HCT116 (cell line): ENCODE results near the gene SLC4A5. TPM values are rescaled to one million over a fixed set of nuclear protein-coding genes. Genes with fewer than 3 reads are reported as not detected.

ENCODE experiments used
- ATAC-seq: fragments of 200-7000 bp; cut with Tn5 transposase; 2 replicates; pipeline ENCODE4 v1.9.1; 2020; ENCODE audit warnings: mild to moderate bottlenecking, moderate library complexity
- BruUV-seq: library from RNA; stranded (reverse); fragments of 400-500 nt; replicated peaks from 2 replicates; lab custom pipeline; 2021; lab: Mats Ljungman, UMichigan
- CTCF ChIA-PET: fragments of 300-600 bp; sonication (Branson Sonifier 250); formaldehyde crosslinking; loops from one replicate; lab custom pipeline; 2021; ENCODE audit warnings: antibody characterized with exemption; lab: Charles Lee
- POLR2A ChIA-PET: fragments of 300-600, 350-600 bp; sonication (Branson Sonifier 250); formaldehyde crosslinking; loops from one replicate; lab custom pipeline; 2021; ENCODE audit warnings: antibody characterized with exemption; lab: Charles Lee
- RAD21 ChIA-PET, 2 experiments: fragments of 300-600 bp; sonication (Branson Sonifier 250); formaldehyde crosslinking; loops; one replicate each; lab custom pipeline; 2023; ENCODE audit warnings: low total read pairs in 2 of 2; ENCODE audit not compliant: uncharacterized antibody in 2 of 2, unreplicated experiment in 2 of 2, low non-redundant PET in 1 of 2; lab: Charles Lee
- DNase-seq: peaks from one replicate; pipeline ENCODE4 v3.0.0-alpha.2; 2010; ENCODE audit warnings: low read depth, low spot score
- H2AFZ ChIP-seq: fragments of 200-600 bp; shearing (Covaris generic), sonication (generic); 2 replicates; pipeline ENCODE4 v1.6.1; 2017; ENCODE audit warnings: low read depth, mixed run types, mixed read lengths, antibody characterized with exemption, low read length; ENCODE audit not compliant: poor library complexity, severe bottlenecking
- H3K27ac ChIP-seq: 2 replicates; pipeline ENCODE4 v1.5.1; 2012; ENCODE audit warnings: low read depth, low read length
- H3K27me3 ChIP-seq: fragments of 200-600 bp; sonication (generic); 2 replicates; pipeline ENCODE4 v1.6.1; 2016; ENCODE audit warnings: mixed run types, low read length, mixed read lengths; ENCODE audit not compliant: insufficient read depth
- H3K36me3 ChIP-seq, 2 experiments: fragments of 200-500 bp in 1 of 2; fragments of 200-600 bp in 1 of 2; sonication (Bioruptor generic) in 1 of 2; sonication (generic) in 1 of 2; 2 replicates each; pipeline versions ENCODE4 v1.5.1 to v1.6.1; 2014 to 2016; ENCODE audit warnings: low read length in 2 of 2, inconsistent platforms in 1 of 2, mixed read lengths in 1 of 2, mixed run types in 1 of 2; ENCODE audit not compliant: insufficient read depth in 2 of 2, control insufficient read depth in 1 of 2
- H3K4me1 ChIP-seq, 2 experiments: fragments of 200-600 bp in 1 of 2; sonication (generic) in 1 of 2; 2 replicates each; pipeline versions ENCODE4 v1.5.1 to v1.6.1; 2012 to 2017; ENCODE audit warnings: low read length in 2 of 2, inconsistent platforms in 1 of 2, mild to moderate bottlenecking in 1 of 2, mixed read lengths in 1 of 2, mixed run types in 1 of 2, moderate library complexity in 1 of 2; ENCODE audit not compliant: insufficient read depth in 2 of 2, control insufficient read depth in 1 of 2
- H3K4me2 ChIP-seq: fragments of 200-600 bp; sonication (generic); 2 replicates; pipeline ENCODE4 v1.6.1; 2017; ENCODE audit warnings: mixed run types, low read length, mixed read lengths
- H3K4me3 ChIP-seq, 2 experiments: fragments of 200-600 bp in 1 of 2; sonication (generic) in 1 of 2; replicated peaks in 1 of 2; 2 replicates each; pipeline ENCODE4 v1.5.1; 2011 to 2016; ENCODE audit warnings: low read length in 2 of 2, control low read depth in 1 of 2, low read depth in 1 of 2, mild to moderate bottlenecking in 1 of 2, mixed read lengths in 1 of 2, mixed run types in 1 of 2
- H3K79me2 ChIP-seq: fragments of 200-600 bp; sonication (generic); 2 replicates; pipeline ENCODE4 v1.6.1; 2017; ENCODE audit warnings: mild to moderate bottlenecking, mixed run types, low read length, moderate library complexity, mixed read lengths; ENCODE audit not compliant: insufficient read depth
- H3K9ac ChIP-seq: fragments of 200-600 bp; sonication (generic); 2 replicates; pipeline ENCODE4 v1.6.1; 2016; ENCODE audit warnings: low read length, mixed read lengths
- H3K9me2 ChIP-seq: fragments of 200-600 bp; sonication (generic), shearing (Covaris generic); 2 replicates; pipeline ENCODE4 v1.6.1; 2017; ENCODE audit warnings: mixed run types, mild to moderate bottlenecking, moderate library complexity; ENCODE audit not compliant: insufficient read depth
- H3K9me3 ChIP-seq, 2 experiments: fragments of 200-500 bp in 1 of 2; fragments of 200-600 bp in 1 of 2; sonication (Bioruptor generic) in 1 of 2; sonication (generic) in 1 of 2; 2 replicates each; pipeline ENCODE4 v1.6.1; 2014 to 2017; ENCODE audit warnings: low read length in 2 of 2, mixed read lengths in 2 of 2, inconsistent platforms in 1 of 2, low read depth in 1 of 2, mild to moderate bottlenecking in 1 of 2, mixed run types in 1 of 2, moderate library complexity in 1 of 2; ENCODE audit not compliant: control insufficient read depth in 1 of 2, insufficient read depth in 1 of 2
- H4K20me1 ChIP-seq: fragments of 200-600 bp; sonication (generic), shearing (Covaris generic); 2 replicates; pipeline ENCODE4 v1.6.1; 2017; ENCODE audit warnings: mixed run types, mild to moderate bottlenecking, moderate library complexity; ENCODE audit not compliant: insufficient read depth
- ATF3 ChIP-seq: IDR thresholded peaks from 2 replicates; pipeline ENCODE4 v1.6.1; 2012
- CBX3 ChIP-seq: IDR thresholded peaks from 2 replicates; pipeline ENCODE4 v1.6.1; 2012; ENCODE audit warnings: low read depth
- CEBPB ChIP-seq: IDR thresholded peaks from 2 replicates; pipeline ENCODE4 v1.6.1; 2012; ENCODE audit warnings: low read depth
- EGR1 ChIP-seq: IDR thresholded peaks from 2 replicates; pipeline ENCODE4 v1.6.1; 2012; ENCODE audit warnings: low read depth
- ELF1 ChIP-seq: IDR thresholded peaks from 2 replicates; pipeline ENCODE4 v1.6.1; 2012; ENCODE audit warnings: low read depth, borderline replicate concordance
- EZH2phosphoT487 ChIP-seq: fragments of 200-600 bp; IDR thresholded peaks from 2 replicates; pipeline ENCODE4 v1.6.1; 2018; ENCODE audit warnings: antibody characterized with exemption, borderline replicate concordance
- FOSL1 ChIP-seq: IDR thresholded peaks from 2 replicates; pipeline ENCODE4 v1.6.1; 2012; ENCODE audit warnings: low read depth
- MAX ChIP-seq: IDR thresholded peaks from 2 replicates; pipeline ENCODE4 v1.6.1; 2012
- POLR2A ChIP-seq: IDR thresholded peaks from 2 replicates; pipeline ENCODE4 v1.7.0; 2011; ENCODE audit warnings: borderline replicate concordance; ENCODE audit not compliant: insufficient read depth, insufficient read length; ENCODE audit errors: extremely low read depth
- POLR2AphosphoS5 ChIP-seq: IDR thresholded peaks from 2 replicates; pipeline ENCODE4 v1.6.1; 2011; ENCODE audit warnings: mild to moderate bottlenecking, low read depth, low read length, moderate library complexity
- RAD21 ChIP-seq: IDR thresholded peaks from 2 replicates; pipeline ENCODE4 v1.6.1; 2012; ENCODE audit warnings: low read depth, mild to moderate bottlenecking
- SIN3A ChIP-seq: IDR thresholded peaks from 2 replicates; pipeline ENCODE4 v1.6.1; 2012; ENCODE audit warnings: low read depth
- SP1 ChIP-seq: IDR thresholded peaks from 2 replicates; pipeline ENCODE4 v1.6.1; 2012; ENCODE audit warnings: low read depth
- YY1 ChIP-seq: IDR thresholded peaks from 2 replicates; pipeline ENCODE4 v1.6.1; 2011; ENCODE audit warnings: low read length, low read depth, moderate library complexity, mild to moderate bottlenecking; ENCODE audit not compliant: insufficient replicate concordance; ENCODE audit errors: extremely low read depth
- ZFX ChIP-seq: fragments of 450-650 bp; IDR thresholded peaks from 2 replicates; pipeline ENCODE4 v1.6.1; 2017
- ZNF274 ChIP-seq: fragments of 200-500 bp; sonication (Bioruptor generic); IDR thresholded peaks from 2 replicates; pipeline ENCODE4 v1.6.1; 2014; ENCODE audit warnings: mild to moderate bottlenecking, low read depth, low read length, inconsistent platforms
- intact Hi-C: fragments of 100-400 bp; cut with micrococcal nuclease; formaldehyde crosslinking; loops from 2 replicates; pipeline ENCODE4 v1.10.0; 2022
- total RNA-seq: library from RNA; stranded (reverse); gene quantifications from one replicate; pipeline ENCODE4 v1.2.1, GENCODE V29; 2021; ENCODE audit not compliant: unreplicated experiment
- TF ChIP-seq, protein P1 (sequence below): IDR thresholded peaks from 2 replicates; pipeline ENCODE4 v1.6.1; 2011; ENCODE audit warnings: mild to moderate bottlenecking, low read length, moderate library complexity; ENCODE audit not compliant: insufficient replicate concordance; ENCODE audit errors: extremely low read depth
- TF ChIP-seq, protein P2 (sequence below): IDR thresholded peaks from 2 replicates; pipeline ENCODE4 v1.6.1; 2012; ENCODE audit warnings: low read depth

The SLC4A5 gene
- total RNA-seq, 1 experiment from 2014 or later, result 0.91 TPM

DNA sequence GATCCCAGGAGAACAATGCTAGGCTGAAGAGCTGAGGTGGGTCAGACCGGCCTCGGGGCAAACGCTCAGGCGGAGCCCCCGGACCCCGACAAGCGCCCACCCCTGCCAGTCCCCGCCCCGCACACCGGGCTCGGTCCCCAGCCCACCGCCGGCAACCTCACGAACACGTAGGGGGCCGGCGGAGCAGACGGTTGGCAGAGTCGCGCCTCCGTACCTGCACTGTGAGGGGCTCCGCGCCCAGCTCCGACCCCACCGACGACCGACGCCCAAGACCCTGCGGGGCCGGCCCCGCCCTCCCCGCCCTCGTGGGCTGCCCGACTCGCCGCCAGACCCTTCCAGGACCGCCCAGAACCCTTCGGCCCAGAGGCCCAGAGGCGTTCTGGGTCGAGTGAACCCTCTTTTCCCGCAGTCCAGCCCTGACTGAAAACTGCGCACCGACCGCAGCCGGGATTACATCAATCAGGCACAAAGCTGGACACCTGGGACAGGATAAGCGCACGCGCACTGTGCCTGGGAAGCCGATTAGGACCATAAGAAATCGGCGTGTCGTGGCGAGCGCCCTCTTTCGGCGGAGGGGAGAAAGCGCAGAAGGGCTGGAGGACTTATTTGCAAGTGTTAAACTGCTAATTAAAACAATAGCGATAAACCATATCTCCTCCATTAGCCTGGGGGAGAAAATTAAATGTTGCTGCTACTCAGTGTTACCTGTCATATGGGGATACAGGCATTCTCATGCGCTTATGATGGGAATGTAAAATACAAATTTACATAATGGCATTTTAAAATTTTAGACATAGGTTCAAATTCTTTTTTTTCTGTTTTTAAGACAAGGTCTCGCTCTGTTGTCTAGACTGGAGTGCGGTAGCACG lies 48.6 kb upstream of the SLC4A5 start:
- H3K4me2 ChIP-seq, result peak overlapping the region; percentile 94
- H2AFZ ChIP-seq, result peak overlapping the region; percentile 100
- peaks cover 5 to 17% of the 10 kb centered on the region in 2 experiments; a peak in 3 of 4 replicates for H3K4me1 ChIP-seq
- ChIA-PET POLR2A (interaction anchor here (0.6 to 1.8 kb wide), 5 partner anchors 9 to 88 kb away, joined by 3 to 6 read pairs (median 3); partner anchors contain the start of gene INO80B), RAD21 (no interaction called here), CTCF (interaction anchor here (0.8 to 3.1 kb wide), 11 partner anchors 9 to 712 kb away, joined by 3 to 18 read pairs (median 4); no protein-coding TSS in a partner anchor)
- no peaks in the 10 kb centered on the region for H3K36me3 ChIP-seq
- H3K9me2 ChIP-seq, result no peaks in the 10 kb centered on the region
- no peaks in the 10 kb centered on the region for H3K27me3 ChIP-seq
- peaks cover 46% of the 10 kb centered on the region for H3K79me2 ChIP-seq
- peak overlapping the region; percentile 69 for H3K27ac ChIP-seq
- no peaks in the 10 kb centered on the region for H3K9me3 ChIP-seq
- peak; percentile 85 for ATAC-seq
- intact Hi-C loops, result loop anchor here (2.0 to 5.0 kb wide), 2 partner anchors 55 to 125 kb away; no protein-coding TSS in a partner anchor
- DNase-seq, result peak; percentile 88
- H3K4me3 ChIP-seq, result peak overlapping the region; percentile 93 to 95
- no peaks in the 10 kb centered on the region for H4K20me1 ChIP-seq
- no TSS peak for BruUV-seq
- peak overlapping the region; percentile 81 for H3K9ac ChIP-seq
- peak; percentile 54 for TF ChIP-seq CBX3
- TF ChIP-seq FOSL1, result no peak
- TF ChIP-seq, protein P1, sequence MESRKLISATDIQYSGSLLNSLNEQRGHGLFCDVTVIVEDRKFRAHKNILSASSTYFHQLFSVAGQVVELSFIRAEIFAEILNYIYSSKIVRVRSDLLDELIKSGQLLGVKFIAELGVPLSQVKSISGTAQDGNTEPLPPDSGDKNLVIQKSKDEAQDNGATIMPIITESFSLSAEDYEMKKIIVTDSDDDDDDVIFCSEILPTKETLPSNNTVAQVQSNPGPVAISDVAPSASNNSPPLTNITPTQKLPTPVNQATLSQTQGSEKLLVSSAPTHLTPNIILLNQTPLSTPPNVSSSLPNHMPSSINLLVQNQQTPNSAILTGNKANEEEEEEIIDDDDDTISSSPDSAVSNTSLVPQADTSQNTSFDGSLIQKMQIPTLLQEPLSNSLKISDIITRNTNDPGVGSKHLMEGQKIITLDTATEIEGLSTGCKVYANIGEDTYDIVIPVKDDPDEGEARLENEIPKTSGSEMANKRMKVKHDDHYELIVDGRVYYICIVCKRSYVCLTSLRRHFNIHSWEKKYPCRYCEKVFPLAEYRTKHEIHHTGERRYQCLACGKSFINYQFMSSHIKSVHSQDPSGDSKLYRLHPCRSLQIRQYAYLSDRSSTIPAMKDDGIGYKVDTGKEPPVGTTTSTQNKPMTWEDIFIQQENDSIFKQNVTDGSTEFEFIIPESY, result no peak
- TF ChIP-seq POLR2AphosphoS5, result peak; percentile 70; the same call in 1 of the 2 replicates
- no peak for TF ChIP-seq ZFX
- no peak for TF ChIP-seq EGR1
- TF ChIP-seq, protein P2, sequence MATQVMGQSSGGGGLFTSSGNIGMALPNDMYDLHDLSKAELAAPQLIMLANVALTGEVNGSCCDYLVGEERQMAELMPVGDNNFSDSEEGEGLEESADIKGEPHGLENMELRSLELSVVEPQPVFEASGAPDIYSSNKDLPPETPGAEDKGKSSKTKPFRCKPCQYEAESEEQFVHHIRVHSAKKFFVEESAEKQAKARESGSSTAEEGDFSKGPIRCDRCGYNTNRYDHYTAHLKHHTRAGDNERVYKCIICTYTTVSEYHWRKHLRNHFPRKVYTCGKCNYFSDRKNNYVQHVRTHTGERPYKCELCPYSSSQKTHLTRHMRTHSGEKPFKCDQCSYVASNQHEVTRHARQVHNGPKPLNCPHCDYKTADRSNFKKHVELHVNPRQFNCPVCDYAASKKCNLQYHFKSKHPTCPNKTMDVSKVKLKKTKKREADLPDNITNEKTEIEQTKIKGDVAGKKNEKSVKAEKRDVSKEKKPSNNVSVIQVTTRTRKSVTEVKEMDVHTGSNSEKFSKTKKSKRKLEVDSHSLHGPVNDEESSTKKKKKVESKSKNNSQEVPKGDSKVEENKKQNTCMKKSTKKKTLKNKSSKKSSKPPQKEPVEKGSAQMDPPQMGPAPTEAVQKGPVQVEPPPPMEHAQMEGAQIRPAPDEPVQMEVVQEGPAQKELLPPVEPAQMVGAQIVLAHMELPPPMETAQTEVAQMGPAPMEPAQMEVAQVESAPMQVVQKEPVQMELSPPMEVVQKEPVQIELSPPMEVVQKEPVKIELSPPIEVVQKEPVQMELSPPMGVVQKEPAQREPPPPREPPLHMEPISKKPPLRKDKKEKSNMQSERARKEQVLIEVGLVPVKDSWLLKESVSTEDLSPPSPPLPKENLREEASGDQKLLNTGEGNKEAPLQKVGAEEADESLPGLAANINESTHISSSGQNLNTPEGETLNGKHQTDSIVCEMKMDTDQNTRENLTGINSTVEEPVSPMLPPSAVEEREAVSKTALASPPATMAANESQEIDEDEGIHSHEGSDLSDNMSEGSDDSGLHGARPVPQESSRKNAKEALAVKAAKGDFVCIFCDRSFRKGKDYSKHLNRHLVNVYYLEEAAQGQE, result no peak
- no peak for TF ChIP-seq EZH2phosphoT487
- no peak for TF ChIP-seq YY1
- TF ChIP-seq RAD21, result peak; percentile 51; the same call in 1 of the 2 replicates
- peak; percentile 65; the same call in 1 of the 2 replicates for TF ChIP-seq MAX
- peak; percentile 47 for TF ChIP-seq POLR2A
- TF ChIP-seq SP1, result no peak; the same call in 1 of the 2 replicates
- TF ChIP-seq SIN3A, result peak; percentile 60; the same call in 1 of the 2 replicates
- TF ChIP-seq ELF1, result no peak
- TF ChIP-seq CEBPB, result no peak
- no peak for TF ChIP-seq ZNF274
- TF ChIP-seq ATF3, result no peak
